ENCODE data around the gene UFC1. TPM values are rescaled to one million over a fixed set of nuclear protein-coding genes. Genes with fewer than 3 reads are reported as not detected.

Gene UFC1
- total and polyA plus RNA-seq, 2 of the 13 experiments (the other 11 are each of a cell fraction or from before 2014, with no cell fraction given), result 72.8 to 85.2 TPM

GRCh38 chr1:161177112-161177935 lies 23.5 kb downstream of the UFC1 start, which contains the start of gene B4GALT3 (continued):
- 0 out of 2 replicates have a peak, but pooled peaks have one; percentile 76 for TF ChIP-seq ZNF124 (CRISPR knock-in tag; IDR thresholded peaks at IDR 0.05)
- TF ChIP-seq ZNF143 (CRISPR knock-in tag; IDR thresholded peaks at IDR 0.05), result 0 out of 2 replicates have a peak, but pooled peaks have one; percentile 53
- TF ChIP-seq KLF6 (CRISPR knock-in tag; IDR thresholded peaks at IDR 0.05), result 0 out of 2 replicates have a peak, but pooled peaks have one; percentile 76
- TF ChIP-seq CREM (IDR thresholded peaks at IDR 0.05), result peak; percentile 42
- TF ChIP-seq CREM (CRISPR knock-in tag; IDR thresholded peaks at IDR 0.05), result peak; percentile 4; the same call in 1 of the 2 replicates
- TF ChIP-seq SETDB1 (CRISPR knock-in tag; IDR thresholded peaks at IDR 0.05; ENCODE audit: borderline replicate concordance), result no peak
- TF ChIP-seq HMGA1 (CRISPR knock-in tag; conservative IDR thresholded peaks at IDR 0.05), result no peak
- peak; percentile 17; the same call in 1 of the 2 replicates for TF ChIP-seq FOXO1 (CRISPR knock-in tag; IDR thresholded peaks at IDR 0.05)
- peak; percentile 65; the same call in 1 of the 2 replicates for TF ChIP-seq ZNF598 (CRISPR knock-in tag; IDR thresholded peaks at IDR 0.05; ENCODE audit: borderline replicate concordance)
- TF ChIP-seq ZBTB8A (CRISPR knock-in tag; IDR thresholded peaks at IDR 0.05; ENCODE audit: borderline replicate concordance, low read depth), result peak; percentile 47; the same call in 1 of the 2 replicates
- TF ChIP-seq ZNF468 (CRISPR knock-in tag; IDR thresholded peaks at IDR 0.05), result peak; percentile 47; the same call in 1 of the 2 replicates
- peak; percentile 97 for TF ChIP-seq MAX (IDR thresholded peaks at IDR 0.05)
- no peak for TF ChIP-seq ZNF616 (CRISPR knock-in tag; IDR thresholded peaks at IDR 0.05; ENCODE audit: low read depth)
- TF ChIP-seq ELK4 (CRISPR knock-in tag; IDR thresholded peaks at IDR 0.05; ENCODE audit: borderline replicate concordance), result no peak
- TF ChIP-seq ZMYM2 (CRISPR knock-in tag; IDR thresholded peaks at IDR 0.05), result no peak
- 0 out of 2 replicates have a peak, but pooled peaks have one; percentile 13 for TF ChIP-seq ONECUT2 (CRISPR knock-in tag; IDR thresholded peaks at IDR 0.05)
- no peak for TF ChIP-seq CHD4 (IDR thresholded peaks at IDR 0.05; ENCODE audit: borderline replicate concordance, low read length)
- no peak for TF ChIP-seq AGO2 (optimal IDR thresholded peaks at IDR 0.05; ENCODE audit: low read depth, low read length)
- no peak for TF ChIP-seq ZC3H13 (CRISPR knock-in tag; IDR thresholded peaks at IDR 0.05)
- TF ChIP-seq GLI4 (CRISPR knock-in tag; IDR thresholded peaks at IDR 0.05; ENCODE audit: borderline replicate concordance), result no peak
- 0 out of 2 replicates have a peak, but pooled peaks have one; percentile 69 for TF ChIP-seq ZNF256 (CRISPR knock-in tag; conservative IDR thresholded peaks at IDR 0.05)
- TF ChIP-seq ARID3A (IDR thresholded peaks at IDR 0.05; ENCODE audit: low read depth, low read length), result 0 out of 2 replicates have a peak, but pooled peaks have one; percentile 13
- TF ChIP-seq SRSF4 (IDR thresholded peaks at IDR 0.05; ENCODE audit: low read depth, low read length, poor library complexity, severe bottlenecking), result no peak
- peak; percentile 63 for TF ChIP-seq CBFB (CRISPR knock-in tag; IDR thresholded peaks at IDR 0.05)
- TF ChIP-seq MXD1 (CRISPR knock-in tag; IDR thresholded peaks at IDR 0.05), result peak; percentile 96
- TF ChIP-seq PITX1 (CRISPR knock-in tag; IDR thresholded peaks at IDR 0.05), result peak; percentile 62

Data from HepG2 (cell line).